HG02885 (cell line): Measurements from ENCODE around the gene POLR2A.
"Not testable (repeated sequence)": the region's sequence is repeated elsewhere in the genome, so short reads cannot be mapped to it uniquely, and the experiment has no call there.

Source experiments
- ATAC-seq: cut with Tn5 transposase; IDR thresholded peaks from one replicate; pipeline ENCODE4 v1.9.1; 2021; ENCODE audit warnings: mild to moderate bottlenecking; ENCODE audit not compliant: unreplicated experiment, poor library complexity

The POLR2A gene

DNA sequence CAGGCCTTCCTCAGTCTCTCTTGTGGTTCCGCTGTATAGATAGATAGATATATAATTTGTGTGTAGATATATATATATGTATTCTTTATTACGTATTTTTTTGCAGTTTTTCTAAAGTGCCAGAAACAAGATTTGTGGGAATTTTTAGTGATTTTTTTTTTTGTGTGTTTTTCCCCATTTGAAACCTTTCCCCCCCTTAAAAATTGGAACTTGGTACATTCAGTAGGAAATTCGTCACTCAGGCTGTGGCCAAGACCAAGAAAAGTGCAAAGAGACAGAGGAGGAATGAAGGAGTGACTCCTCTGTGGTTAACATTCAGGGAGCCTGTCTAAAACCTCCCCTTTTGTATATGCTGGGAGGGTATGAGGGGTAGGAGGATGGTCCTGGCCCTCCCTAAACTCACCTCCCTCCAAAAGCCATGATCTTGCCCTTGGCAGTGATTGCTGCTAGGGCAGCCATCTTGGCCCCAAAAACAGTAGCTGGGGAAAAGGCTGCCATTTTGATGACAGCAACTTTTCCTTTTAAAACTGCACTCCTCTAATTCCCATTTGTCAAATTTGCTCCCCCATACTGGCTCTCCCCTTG lies 24.1 kb upstream of the POLR2A start:
- no peak for ATAC-seq

DNA sequence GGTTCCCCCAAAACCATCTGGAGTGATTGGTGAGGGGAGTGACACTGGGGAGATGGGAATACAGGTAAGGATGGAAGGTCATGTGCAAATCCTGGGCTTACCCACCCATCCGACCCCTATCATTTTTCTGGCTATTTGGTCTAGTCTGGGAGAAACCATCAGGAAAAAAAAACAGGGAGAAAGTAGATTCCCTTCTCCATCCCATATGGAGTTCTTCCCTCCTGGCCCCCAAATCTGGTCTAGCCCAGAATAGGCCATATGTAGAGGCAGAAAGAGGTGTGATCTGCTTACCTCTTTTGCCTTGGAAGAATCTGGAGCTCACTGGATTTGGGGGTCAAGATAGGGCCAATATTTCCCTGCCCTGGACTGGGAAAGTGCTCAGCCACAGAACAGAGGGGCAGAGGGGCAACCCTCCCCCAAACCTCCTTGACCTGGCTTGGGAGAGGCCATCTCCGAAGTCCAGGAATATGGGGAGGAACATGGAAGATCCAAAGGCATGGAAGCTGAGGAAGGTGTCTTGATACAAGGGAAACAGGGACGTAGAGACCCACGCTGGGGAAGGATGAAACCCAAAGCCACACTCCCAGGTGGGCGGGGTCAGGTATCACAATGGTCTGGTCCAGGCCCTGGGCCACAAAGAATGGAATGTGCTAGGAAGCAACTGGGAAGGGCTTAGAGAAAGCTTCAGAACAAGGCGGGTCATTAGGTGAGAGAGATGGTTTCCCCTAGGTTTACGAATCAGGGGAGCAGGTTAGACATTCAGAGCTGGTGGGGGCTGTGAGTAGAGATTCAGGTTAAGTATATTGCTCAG lies 23.1 kb upstream of the POLR2A start:
- ATAC-seq = no peak

DNA sequence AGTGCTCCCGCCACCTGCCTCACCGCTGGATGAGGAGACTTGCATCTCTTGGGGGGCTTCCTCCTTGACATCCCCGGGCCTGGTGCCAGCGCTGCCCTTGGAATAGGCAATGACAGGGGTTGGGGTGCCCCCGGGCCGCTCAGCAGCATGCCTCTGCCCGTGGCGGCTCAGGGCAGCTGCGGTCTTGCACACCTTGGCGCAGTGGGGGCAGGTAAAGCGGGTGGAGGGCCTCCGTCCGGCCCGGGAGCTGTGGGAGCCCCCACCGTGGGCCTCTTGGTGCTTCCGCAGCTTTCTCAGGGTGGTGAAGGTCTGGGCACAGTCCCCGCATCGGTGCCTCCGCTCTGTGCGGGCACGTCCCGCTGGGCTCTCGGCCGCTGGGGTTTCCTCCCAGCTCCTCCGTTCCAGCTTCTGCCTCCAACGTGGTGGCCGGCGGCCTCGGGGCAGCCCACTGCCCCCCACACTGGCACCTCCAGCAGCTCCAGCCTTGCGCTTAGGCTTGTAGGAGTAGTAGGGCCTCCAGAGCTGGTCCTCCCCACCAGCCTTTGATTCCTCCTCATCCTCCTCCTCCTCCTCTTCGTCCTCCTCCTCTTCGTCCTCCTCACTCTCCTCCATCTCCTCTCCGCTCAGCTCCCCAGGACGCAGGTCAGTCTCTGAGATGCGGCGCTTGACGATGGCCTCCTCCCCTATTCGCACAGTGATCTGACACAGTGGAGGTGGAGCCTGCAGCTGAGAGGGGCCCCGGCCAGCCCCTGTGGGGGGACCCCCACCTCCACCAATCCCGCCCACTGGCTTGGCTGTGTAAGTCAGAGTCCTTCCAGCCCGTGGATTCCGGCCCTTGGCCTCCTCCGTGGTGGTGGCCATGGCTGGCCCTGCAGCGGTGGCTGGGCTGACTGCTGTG lies 21.4 kb upstream of the POLR2A start:
- ATAC-seq = no peak

DNA sequence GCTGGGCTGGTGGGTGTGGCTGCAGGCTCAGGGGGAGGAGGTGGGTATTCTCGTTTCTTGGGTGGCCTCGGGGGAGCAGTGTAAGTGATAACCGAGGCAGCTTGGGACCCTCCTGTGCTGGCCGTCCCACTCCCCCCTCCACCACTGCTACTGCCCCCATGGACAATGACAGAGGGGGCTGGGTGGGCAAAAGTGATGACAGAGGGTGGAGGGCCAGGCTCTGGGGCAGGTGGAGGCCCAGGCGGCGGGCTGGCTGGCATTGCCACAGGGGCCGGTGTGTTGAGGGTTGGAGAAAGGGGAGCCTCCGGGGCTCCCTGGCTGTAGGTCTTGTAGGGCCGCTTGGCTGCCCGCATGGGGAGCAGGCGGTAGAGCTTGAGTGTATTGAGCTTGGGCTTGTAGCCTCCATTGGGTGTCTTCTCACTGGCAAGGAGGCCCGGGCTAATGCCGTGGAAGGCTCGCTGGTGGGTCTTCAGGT lies 20.8 kb upstream of the POLR2A start:
- no peak for ATAC-seq

DNA sequence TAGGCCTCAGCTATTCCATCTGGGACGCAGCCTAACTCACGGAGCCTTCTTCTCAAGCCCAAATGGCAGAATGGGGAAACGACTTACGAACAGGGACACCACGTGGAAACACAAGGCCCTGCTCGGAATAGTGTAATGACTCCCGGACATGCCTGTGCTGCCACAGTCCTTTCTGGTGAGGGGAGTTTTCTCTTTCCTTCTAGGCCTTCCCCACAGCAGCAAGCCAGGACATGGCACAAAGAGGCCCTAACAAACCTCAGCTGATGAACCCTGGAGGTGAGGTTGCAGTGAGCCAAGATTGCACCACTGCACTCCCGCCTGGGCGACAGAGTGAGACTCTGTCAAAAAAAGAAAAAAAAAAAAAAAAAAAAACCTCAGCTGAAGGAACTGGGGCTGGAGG lies 20.1 kb upstream of the POLR2A start:
- ATAC-seq = no peak

DNA sequence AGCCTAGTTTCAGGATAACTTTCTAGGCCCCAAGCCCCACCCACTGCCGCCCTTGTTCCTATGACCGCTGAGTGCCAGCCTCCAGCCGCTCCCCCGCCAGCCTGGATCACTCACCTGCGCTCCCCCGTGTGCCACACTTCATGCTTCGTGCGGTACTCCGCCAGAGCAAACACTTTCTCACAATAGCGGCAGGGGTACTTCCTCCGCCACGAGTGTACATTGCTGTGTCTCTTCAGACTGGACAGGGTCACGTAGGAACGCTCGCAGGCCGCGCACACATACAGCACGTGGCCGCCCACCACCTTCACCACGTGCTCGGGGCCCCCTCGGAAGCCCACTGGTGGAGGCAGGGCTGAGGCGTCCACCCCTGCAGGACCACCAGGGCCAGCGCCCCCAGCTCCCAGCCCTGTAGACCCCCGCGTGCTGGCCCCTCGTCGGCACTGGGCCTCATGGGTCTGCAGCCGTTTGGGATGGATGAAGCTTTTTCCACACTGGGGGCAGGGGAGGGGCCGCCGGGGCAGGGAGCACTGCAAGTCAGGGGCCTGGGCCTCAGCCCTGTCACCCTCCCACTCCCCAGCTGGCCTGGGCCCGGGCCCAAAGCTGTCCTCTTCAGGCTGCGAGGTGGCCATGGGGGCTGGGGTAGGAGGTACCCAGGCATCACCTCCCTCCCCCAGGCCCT lies 18.4 kb upstream of the POLR2A start:
- ATAC-seq = no peak

DNA sequence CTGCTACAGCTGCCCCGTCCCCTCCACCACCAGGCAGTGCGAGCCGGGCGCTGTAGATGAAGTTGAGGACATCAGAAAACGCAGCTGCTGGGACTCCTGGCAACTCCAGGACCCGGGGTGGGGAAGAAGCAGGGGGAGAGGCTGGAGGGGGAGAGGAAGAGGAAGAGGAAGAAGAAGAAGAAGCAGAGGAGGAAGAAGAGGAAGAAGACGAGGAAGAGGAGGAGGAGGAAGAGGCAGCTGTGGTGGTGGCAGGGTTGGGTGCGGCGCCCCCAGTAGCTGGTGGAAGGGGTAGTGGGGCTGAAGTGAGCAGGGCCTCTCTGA lies 17.9 kb upstream of the POLR2A start:
- no peak for ATAC-seq

DNA sequence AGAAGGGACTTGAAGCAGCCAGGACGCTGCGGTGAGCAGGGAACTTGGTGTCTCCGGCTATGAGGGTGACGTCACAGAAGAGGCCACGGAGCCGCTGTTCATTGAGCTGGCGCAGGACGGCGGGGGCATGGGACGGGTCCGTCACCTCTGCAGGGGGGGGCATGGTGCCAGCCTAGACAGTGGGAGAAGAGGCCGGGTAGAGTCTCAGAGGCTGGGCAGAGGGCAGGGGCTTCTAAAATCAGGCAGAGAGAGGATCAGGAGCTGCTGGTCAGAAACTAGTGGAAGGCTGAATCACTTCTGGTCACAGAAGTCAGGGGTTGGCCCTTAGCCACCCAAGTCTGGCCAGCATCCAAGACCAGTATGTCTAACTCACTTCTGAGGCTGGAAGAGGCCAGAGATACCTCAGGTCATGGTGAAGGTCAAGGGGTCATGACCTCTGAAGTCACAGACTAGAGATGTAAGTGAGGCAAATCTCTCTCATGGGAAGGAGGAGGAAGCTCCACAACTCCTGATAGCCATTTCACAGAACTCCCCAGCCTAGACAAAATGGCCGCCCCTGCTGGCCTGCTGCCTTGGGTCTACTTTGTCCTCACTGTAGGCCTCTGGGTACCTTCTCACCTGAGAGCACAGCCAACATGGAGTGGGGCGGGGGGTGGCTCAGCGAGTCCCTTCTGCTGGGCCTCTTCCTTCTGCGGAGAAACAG lies 17.4 kb upstream of the POLR2A start:
- no peak for ATAC-seq

DNA sequence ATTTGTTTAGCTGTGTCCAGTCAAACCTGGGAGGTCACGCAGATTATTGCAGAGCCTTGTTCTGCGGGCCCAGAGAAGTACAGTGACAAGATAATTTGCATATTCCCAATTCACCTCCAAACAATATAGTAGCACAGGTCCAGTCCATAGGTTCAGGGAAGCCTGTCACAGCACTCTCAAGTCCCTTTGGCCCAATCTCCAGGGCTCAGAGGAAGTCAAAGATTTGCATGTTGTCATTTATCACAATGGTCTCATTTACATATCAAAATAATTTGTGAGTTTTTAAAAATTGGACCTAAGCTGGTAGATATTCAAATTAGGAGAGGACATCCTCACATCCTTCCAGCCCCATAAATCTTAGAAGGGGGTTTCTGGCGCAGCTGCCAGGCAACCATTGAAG lies 16.7 kb upstream of the POLR2A start:
- no peak for ATAC-seq

DNA sequence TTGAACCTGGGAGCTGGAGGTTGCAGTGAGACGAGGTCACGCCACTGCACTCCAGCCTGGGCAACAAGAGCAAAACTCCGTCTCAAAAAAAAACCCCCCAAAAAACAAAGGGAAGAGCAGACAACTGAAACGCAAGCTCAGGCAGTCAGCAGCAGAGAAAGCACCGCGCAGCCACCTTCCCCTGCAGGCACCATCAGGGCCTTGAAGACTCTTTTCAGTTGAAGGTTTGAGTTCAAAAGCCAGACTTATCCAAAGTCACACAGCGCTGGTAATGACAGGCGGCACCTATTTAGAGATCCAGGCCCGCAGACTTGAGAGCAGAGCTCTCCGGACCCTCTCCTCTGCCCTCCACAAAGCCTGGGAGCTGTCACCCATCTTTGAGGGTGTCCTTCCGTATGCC lies 15.9 kb upstream of the POLR2A start:
- ATAC-seq = no peak

DNA sequence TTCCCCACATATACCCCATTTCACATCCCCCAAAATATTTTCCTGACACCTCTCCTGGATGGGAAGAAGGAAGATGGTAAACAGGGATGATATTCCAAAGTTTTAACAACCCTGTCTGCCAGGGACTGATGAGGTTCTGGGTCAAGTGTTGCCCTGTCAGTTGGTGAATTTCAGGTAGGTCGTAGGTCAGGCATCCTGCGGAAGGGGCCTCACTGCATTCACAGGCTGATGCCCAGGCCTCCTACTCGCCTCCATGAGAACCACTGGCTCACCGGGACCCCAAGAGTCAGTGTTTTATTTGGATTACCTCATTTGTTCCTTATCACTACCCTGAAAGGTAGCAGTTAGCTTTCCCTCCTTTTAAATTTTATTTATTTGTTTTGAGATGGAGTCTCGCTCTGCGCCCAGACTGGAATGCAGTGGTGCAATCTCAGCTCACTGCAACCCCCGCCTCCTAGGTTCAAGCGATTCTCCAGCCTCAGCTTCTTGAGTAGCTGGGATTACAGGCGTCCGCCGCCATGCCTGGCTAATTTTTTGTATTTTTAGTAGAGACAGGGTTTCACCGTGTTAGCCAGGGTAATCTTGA lies 15.3 kb upstream of the POLR2A start:
- ATAC-seq = no peak

DNA sequence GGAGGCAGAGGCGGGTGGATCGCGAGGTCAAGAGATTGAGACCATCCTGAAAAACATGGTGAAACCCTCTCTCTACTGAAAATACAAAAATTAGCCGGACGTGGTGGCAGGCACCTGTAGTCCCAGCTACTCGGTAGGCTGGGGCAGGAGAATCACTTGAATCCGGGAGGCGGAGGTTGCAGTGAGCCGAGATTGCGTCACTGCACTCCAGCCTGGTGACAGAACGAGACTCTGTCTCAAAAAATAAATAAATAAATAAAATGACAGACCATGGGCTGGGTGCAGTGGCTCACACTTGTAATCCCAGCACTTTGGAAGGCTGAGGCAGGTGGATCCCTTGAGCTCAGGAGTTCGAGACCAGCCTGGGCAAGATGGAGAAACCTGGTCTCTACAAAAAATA lies 14.3 kb upstream of the POLR2A start:
- not testable (repeated sequence) for ATAC-seq

DNA sequence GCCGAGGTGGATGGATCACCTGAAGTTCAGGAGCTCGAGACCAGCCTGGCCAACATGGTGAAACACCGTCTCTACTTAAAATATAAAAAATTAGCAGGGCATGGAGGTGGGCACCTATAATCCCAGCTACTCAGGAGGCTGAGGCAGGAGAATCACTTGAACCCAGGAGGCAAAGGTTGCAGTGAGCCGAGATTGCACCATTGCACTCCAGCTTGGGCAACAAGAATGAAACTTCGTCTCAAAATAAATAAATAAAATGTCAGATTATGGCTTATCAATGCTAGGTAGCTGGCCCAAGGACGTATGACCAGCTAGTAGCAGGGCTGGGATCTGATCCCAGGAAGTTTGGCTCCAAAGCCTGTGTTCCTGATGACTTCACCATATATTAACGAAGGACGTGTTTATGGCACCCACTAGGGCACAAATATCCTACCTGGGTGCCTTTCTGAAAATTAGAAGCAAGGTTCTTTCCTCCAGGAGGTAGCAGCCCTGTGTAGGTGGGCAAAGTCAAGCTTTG lies 13.7 kb upstream of the POLR2A start:
- not testable (repeated sequence) for ATAC-seq

DNA sequence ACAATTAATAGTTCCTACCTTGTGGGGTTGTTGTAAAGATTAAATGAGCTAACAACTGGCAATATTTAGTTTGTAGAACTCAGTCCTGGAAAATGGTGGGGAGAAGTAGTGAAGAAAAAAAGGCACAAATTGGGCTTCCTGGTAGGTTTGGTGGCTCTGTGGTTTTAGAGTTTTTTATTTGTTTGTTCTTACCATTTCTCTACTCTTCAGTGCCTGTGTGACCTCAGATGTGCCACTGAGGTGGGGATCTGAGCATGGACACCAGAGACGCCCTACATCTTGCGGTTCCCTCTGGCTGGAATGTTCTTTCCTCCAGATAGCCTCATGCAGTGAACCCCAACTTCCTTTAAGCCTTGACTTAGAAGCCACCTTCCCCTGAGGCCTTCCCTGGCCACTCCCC lies 12.4 kb upstream of the POLR2A start:
- ATAC-seq = no peak

DNA sequence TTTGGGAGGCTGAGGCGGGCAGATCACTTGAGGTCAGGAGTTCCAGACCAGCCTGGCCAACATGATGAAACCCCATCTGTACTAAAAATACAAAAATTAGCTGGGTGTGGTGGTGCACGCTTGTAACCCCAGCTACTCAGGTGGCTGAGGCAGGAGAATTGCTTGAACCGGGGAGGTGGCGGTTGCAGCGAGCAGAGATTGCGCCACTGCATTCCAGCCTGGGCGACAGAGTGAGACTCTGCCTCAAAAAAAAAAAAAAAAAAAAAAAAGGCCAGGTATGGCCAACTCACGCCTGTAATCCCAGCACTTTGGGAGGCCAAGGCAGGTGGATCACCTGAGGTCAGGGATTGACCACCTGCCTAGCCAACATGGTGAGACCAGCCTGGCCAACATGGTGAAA lies 9.4 kb upstream of the POLR2A start:
- ATAC-seq = not testable (repeated sequence)

DNA sequence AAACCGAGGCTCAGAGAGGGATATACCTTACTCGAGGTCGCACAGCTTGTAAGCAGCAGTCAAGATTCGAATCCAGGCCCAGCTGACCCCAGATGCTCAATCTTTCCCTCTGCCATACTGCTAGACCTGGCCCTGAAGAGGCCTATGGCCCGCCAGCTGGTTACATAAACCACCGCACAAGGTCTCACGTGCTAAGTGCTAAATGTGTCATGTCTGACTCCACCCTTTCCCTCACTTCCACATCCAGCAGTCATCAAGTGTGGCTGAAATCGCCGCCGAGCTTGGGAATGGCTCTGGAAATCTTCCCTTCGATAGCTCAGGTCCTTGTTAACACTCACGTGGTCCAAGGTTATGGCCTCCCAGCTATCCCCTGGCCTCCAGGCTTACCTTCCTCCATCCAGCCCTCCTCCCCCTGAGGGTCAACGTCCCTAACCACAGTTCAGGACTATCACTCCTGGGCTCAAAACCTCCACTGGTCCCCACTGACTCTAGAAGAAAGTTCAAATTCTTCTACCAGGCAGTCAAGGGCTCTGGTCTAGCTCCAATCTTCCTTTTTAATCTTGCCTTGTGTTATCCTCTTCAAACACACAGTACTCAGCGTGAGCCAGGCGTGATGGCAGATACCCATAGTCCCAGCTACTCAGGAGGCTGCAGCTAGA lies 8.3 kb upstream of the POLR2A start:
- no peak for ATAC-seq

DNA sequence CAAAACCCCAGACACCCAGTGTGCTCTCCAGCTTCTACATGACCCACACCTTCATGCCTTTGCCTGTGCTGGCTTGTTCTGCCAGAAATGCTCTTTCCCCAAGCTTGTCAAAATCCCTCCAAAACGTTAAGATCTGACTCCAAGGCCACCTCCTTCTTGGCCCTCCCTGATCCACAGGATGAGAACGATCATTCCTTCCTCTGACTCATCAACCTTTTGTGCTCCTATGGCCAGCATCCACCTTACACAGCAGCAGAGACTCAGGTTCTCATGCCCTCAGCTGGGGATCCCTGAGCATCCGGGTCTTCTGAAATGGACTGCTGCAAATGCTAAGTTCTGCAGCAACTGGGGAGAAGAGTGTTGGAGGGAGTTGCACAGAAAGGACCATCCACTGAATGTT lies 7.7 kb upstream of the POLR2A start:
- no peak for ATAC-seq

DNA sequence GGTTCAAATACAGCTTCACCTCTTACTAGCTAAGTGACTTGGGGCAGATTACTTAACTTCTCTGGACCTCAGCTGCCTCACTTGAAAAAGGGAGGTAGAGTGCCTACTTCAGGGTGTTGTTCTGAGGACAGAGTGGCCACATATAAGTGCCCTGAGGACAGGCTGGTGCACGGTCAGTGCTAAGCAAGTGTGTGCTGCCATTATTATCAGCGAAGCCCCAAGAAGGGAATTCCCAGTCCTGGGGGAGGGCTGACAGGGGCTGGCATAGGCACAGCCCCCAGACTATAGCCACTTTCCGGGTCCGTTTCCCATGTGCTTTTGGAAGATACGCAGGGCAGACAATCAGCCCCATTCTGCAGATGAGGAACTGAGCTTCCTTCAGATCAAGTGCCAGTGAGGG lies 7.2 kb upstream of the POLR2A start:
- ATAC-seq = no peak
